Mononuclear cell (primary cell): ENCODE results near the gene TSHZ2. TPM values are rescaled to one million over a fixed set of nuclear protein-coding genes. Genes with fewer than 3 reads are reported as not detected.

Source experiments
- H3K27me3 ChIP-seq: 2 replicates; pipeline ENCODE4 v1.6.0; 2011; ENCODE audit warnings: low read length, control low read depth; ENCODE audit not compliant: insufficient read depth
- H3K4me1 ChIP-seq: 2 replicates; pipeline ENCODE4 v1.5.1; 2011; ENCODE audit warnings: mild to moderate bottlenecking, low read length, control low read depth; ENCODE audit not compliant: insufficient read depth
- H3K4me3 ChIP-seq: 2 replicates; pipeline ENCODE4 v1.5.1; 2011; ENCODE audit warnings: mild to moderate bottlenecking, low read length, moderate library complexity
- H3K9me3 ChIP-seq: 2 replicates; pipeline ENCODE4 v1.5.1; 2011; ENCODE audit warnings: low read depth, mild to moderate bottlenecking, control low read depth, low read length
- total RNA-seq: library from RNA; depleted of rRNA; stranded (reverse); fragments of >200 nt; gene quantifications from one replicate; pipeline ENCODE4 v1.2.3, GENCODE V29; 2012

TSHZ2 gene
- total RNA-seq, 1 donor: 21.3 TPM

DNA sequence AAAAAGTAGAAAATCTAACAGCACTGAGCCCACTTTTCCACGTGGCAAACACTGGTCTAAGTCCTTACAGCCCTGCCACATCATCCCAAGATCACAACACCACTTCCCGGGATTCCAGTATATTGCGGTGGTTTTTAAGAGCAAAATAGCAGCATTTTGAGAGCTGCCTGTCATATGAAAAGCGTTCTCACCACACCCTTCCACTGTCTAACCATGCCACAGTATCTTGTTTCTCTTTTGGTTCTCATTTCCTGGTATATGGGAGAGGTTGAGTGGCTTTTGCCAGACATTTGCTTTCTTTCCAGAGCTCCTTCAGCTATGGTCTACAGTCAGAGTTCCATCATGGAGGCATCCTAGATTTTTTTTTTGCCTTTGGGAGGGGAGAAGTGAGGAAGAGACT, 243.0 kb downstream of the TSHZ2 start:
- no peaks in the 10 kb centered on the region for H3K9me3 ChIP-seq
- no peak overlapping the region for H3K4me3 ChIP-seq
- H3K27me3 ChIP-seq: no peaks in the 10 kb centered on the region
- no peaks in the 10 kb centered on the region for H3K4me1 ChIP-seq

DNA sequence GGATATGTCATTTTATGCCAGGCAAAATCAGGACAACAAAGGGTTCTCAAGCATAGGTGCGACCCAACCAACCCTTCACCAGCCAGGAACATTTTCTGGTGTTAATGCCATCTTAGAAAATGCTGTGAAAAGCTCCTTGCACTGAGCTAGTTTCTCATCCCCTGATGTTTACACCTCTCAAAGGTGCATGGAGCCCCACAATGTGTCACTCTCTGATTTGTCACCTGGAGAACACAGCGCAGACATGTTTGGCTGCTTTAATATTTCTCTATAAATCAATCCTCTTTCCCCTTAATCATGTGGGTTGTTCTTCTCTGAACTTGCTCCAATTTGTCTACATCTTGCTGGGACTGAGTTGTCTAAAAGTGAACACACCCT, 244.3 kb downstream of the TSHZ2 start:
- Histone ChIP-seq H3K27me3 (no peaks in the 10 kb centered on the region), H3K4me1 (no peaks in the 10 kb centered on the region), H3K4me3 (no peak overlapping the region), H3K9me3 (no peaks in the 10 kb centered on the region)

DNA sequence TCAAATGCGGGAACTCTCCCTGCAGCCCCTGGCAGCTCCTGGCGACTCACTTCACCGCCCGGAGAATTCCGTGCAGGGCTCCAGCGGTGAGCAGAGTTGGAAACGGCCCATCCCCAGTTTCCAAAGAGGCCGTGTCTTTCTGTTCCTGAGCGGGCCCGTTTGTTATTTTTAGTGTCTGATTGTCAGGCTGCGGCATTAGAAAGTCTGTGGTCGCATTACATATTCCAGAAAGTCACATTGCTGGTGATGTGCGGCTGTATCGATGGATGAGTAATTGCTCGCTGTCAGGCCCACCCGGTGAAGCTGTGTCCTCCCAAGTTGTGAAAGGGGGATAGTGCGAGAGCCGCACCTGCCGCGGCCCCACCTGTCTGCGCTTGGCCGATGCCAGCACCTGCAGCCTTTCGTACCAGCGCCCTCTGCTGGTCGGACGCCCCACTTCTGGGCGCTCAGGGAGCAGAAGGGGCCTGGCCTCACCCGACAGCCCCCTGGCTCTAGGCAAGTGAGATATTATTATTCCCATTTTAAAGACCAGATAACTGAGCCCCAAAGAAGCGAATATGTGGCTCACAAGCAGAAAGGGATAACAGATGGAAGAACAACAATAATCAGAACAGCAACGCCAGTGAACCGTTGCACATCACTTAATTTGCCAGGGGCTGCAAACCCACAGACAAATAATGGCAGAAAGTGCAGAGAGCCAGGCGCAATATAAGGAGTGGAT, 244.9 kb downstream of the TSHZ2 start:
- H3K4me3 ChIP-seq: no peak overlapping the region

GRCh38 chr20:53220482-53221307, 248.5 kb downstream of the TSHZ2 start:
- Histone ChIP-seq H3K4me3 (no peak overlapping the region), H3K4me1 (no peaks in the 10 kb centered on the region), H3K27me3 (peaks cover 3% of the 10 kb centered on the region), H3K9me3 (no peaks in the 10 kb centered on the region)

More for the DNA sequence above, 244.9 kb downstream of the TSHZ2 start:
- H3K9me3 ChIP-seq: no peaks in the 10 kb centered on the region
- H3K27me3 ChIP-seq: no peaks in the 10 kb centered on the region
- H3K4me1 ChIP-seq: no peaks in the 10 kb centered on the region

- Histone ChIP-seq H3K4me1 (no peaks in the 10 kb centered on the region), H3K9me3 (no peaks in the 10 kb centered on the region), H3K27me3 (peaks cover 3% of the 10 kb centered on the region), H3K4me3 (no peak overlapping the region)
Measured at GRCh38 chr20:53221731-53222130, 249.6 kb downstream of the TSHZ2 start.

GRCh38 chr20:53222416-53222815, 250.3 kb downstream of the TSHZ2 start:
- Histone ChIP-seq H3K27me3 (peaks cover 3% of the 10 kb centered on the region), H3K9me3 (no peaks in the 10 kb centered on the region), H3K4me3 (no peak overlapping the region), H3K4me1 (no peaks in the 10 kb centered on the region)

- Histone ChIP-seq H3K27me3 (peaks cover 3% of the 10 kb centered on the region), H3K4me1 (no peaks in the 10 kb centered on the region), H3K4me3 (no peak overlapping the region), H3K9me3 (no peaks in the 10 kb centered on the region)
Measured at GRCh38 chr20:53222932-53223331, 250.8 kb downstream of the TSHZ2 start.

- Histone ChIP-seq H3K4me1 (no peaks in the 10 kb centered on the region), H3K9me3 (no peaks in the 10 kb centered on the region), H3K4me3 (no peak overlapping the region), H3K27me3 (peaks cover 3% of the 10 kb centered on the region)
Measured at GRCh38 chr20:53223626-53224172, 251.5 kb downstream of the TSHZ2 start.

DNA sequence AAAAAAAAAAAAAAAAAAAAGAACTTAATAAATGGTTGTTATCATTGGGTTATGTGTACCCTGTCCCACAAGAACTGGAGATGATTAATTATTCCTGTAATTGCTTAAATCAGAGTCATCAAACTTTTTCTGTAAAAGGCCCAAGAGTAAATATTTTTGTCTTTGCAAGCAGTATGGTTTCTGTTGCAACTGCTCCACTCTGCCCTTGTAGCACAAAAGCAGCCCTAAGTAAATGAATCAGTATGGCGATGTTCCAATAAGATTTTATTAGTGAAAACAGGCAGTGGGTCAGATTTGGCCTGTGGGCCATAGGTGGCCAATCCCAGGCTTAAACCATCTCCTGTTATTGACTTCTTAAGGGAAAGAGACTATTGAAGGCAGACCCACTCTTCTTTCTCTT, 252.7 kb downstream of the TSHZ2 start:
- H3K4me1 ChIP-seq: no peaks in the 10 kb centered on the region
- H3K4me3 ChIP-seq: no peak overlapping the region

GRCh38 chr20:53226826-53227225, 254.7 kb downstream of the TSHZ2 start:
- Histone ChIP-seq H3K4me1 (no peaks in the 10 kb centered on the region), H3K4me3 (no peak overlapping the region), H3K9me3 (no peaks in the 10 kb centered on the region), H3K27me3 (peaks cover 3% of the 10 kb centered on the region)

More for the DNA sequence above, 252.7 kb downstream of the TSHZ2 start:
- no peaks in the 10 kb centered on the region for H3K9me3 ChIP-seq
- peaks cover 3% of the 10 kb centered on the region for H3K27me3 ChIP-seq

DNA sequence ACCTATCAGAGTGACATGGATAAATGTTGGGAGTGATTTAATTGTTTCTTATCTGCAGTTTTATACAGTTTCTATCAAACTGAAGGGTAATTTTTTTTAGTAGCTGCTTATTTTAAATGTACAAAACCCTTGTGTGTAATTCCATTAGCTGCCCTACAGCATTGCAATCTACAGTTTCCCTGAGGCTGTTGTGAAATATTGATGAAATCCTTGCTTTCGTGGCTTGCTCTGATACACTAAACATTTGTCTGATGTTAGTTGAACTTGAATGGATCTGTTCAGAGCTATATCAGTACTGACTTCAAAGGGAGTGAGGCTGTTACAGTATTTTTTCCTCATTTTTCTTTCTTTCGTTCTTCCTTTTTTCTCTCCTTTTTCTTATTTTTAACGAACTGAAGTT, 255.4 kb downstream of the TSHZ2 start:
- Histone ChIP-seq H3K27me3 (peaks cover under 1% of the 10 kb centered on the region), H3K9me3 (no peaks in the 10 kb centered on the region), H3K4me3 (no peak overlapping the region), H3K4me1 (no peaks in the 10 kb centered on the region)

DNA sequence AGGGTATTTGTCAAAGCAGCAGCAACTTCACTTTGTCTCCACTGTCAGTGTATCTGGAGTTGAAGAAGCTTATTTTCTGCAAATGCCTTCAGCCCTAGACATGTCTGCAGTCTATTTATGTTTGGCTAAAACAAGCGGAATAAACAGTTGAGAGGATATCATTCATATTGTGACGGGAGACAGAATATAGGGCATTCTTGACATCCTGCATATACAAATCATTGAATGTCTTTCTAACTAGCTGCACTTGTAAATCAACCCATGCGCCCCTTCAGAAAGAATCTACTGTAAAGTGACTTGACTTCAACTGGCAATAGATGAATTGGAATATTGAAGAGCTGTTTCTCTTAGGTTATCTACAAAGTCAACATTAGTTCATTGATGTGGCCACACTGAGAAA, 258.9 kb downstream of the TSHZ2 start:
- H3K9me3 ChIP-seq: no peaks in the 10 kb centered on the region

DNA sequence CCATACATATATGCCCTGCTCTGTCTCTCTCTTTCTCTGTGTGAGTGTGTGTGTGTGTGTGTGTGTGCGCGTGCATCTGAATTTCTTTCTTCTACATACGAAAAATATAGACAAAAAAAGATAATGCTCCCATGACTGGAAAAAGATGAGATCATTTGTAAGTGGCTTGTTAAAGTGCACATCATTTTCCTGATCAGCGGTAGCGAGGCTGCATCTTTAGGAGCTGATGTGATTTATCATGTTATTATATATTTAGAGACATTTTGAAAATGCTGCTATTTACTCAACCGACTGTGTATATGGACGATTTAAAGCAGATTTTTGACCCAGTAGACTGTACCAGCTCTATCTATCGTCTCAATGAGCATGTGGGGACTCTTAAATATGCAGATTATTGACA, 265.3 kb downstream of the TSHZ2 start:
- no peak overlapping the region for H3K4me3 ChIP-seq
- H3K4me1 ChIP-seq: no peaks in the 10 kb centered on the region
- no peaks in the 10 kb centered on the region for H3K27me3 ChIP-seq
- H3K9me3 ChIP-seq: no peaks in the 10 kb centered on the region

More for the DNA sequence above, 258.9 kb downstream of the TSHZ2 start:
- no peak overlapping the region for H3K4me3 ChIP-seq
- no peaks in the 10 kb centered on the region for H3K27me3 ChIP-seq
- no peaks in the 10 kb centered on the region for H3K4me1 ChIP-seq

GRCh38 chr20:53238121-53238660, 266.0 kb downstream of the TSHZ2 start:
- Histone ChIP-seq H3K4me3 (no peak overlapping the region), H3K27me3 (no peaks in the 10 kb centered on the region), H3K4me1 (no peaks in the 10 kb centered on the region), H3K9me3 (no peaks in the 10 kb centered on the region)

DNA sequence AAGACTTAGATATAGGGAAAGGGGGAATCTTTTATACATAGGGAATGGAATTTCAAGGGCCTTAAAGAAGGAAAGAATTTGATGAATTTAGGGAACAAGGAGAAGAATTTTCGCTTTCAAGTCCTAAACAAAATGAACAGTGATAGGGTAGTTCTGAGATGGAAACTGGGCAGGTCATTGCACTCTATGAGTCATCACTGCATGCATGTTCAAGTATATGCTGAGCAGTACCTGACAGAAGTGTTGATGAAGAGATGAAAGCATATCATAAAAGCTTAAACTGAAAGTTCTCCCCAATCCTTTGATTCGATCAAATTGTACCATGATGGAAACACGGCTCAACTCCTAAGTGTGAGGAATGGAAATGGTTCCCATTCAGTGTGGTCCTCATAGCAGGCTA, 271.0 kb downstream of the TSHZ2 start:
- no peak overlapping the region for H3K4me3 ChIP-seq
- no peaks in the 10 kb centered on the region for H3K27me3 ChIP-seq
- H3K9me3 ChIP-seq: no peaks in the 10 kb centered on the region
- H3K4me1 ChIP-seq: no peaks in the 10 kb centered on the region
